Body of pancreas (tissue), 4 donors: Measurements from ENCODE around the gene MGMT.

Experiments used
- POLR2A ChIP-seq, 3 donors: fragments of 450-650 bp; IDR thresholded peaks; one replicate each; pipeline ENCODE4 v1.6.1; 2016; ENCODE audit warnings: antibody characterized with exemption in 3 of 3, mild to moderate bottlenecking in 2 of 3
- TF ChIP-seq, protein P1 (sequence below), 7 experiments: fragments of 450-650 bp in 4 of 7; fragments of 200-600 bp in 3 of 7; sonication (generic) in 3 of 7; IDR thresholded peaks; one replicate each; pipeline ENCODE4 v1.5.1; 2016 to 2019; ENCODE audit warnings: antibody characterized with exemption in 7 of 7

DNA sequence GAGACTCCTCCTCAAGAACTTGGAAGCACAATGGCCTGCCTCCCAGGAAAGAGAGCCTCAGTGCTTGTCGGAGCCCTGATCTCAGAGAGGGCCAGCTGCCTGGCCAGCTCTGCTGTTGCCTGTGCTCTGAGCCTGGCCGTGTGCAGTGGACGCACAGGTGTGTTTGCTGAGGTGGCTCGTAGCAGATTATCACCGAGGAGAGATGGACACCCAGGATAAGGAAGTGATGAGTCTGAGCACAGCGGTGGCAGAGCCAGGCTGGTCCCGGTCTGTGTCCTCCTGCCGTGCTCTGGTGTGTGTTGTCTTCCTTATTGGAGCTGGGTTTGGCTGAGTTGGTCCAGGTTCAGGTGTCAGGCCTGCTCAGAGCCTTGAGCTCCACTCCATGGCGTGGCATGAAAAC is 288.6 kb downstream of the MGMT start:
- TF ChIP-seq, protein P1, sequence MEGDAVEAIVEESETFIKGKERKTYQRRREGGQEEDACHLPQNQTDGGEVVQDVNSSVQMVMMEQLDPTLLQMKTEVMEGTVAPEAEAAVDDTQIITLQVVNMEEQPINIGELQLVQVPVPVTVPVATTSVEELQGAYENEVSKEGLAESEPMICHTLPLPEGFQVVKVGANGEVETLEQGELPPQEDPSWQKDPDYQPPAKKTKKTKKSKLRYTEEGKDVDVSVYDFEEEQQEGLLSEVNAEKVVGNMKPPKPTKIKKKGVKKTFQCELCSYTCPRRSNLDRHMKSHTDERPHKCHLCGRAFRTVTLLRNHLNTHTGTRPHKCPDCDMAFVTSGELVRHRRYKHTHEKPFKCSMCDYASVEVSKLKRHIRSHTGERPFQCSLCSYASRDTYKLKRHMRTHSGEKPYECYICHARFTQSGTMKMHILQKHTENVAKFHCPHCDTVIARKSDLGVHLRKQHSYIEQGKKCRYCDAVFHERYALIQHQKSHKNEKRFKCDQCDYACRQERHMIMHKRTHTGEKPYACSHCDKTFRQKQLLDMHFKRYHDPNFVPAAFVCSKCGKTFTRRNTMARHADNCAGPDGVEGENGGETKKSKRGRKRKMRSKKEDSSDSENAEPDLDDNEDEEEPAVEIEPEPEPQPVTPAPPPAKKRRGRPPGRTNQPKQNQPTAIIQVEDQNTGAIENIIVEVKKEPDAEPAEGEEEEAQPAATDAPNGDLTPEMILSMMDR (IDR thresholded peaks at IDR 0.05), result no peak
- no peak for TF ChIP-seq POLR2A (IDR thresholded peaks at IDR 0.05)
